Activated CD4-positive, alpha-beta T cell treated with anti-CD3 and anti-CD28 coated beads for 48 hours (primary cell): ENCODE measurements around the gene TBC1D24.

Experiments
- DNase-seq: peaks from one replicate; pipeline ENCODE4 v3.0.0-alpha.2; 2020

Gene TBC1D24

GRCh38 chr16:2450975-2451381 is 23.9 kb upstream of the TBC1D24 start:
- DNase-seq = no peak

GRCh38 chr16:2451851-2452320 is 23.0 kb upstream of the TBC1D24 start:
- no peak for DNase-seq

- no peak for DNase-seq
Measured at GRCh38 chr16:2452650-2453049, 22.3 kb upstream of the TBC1D24 start.

GRCh38 chr16:2455081-2455845 is 19.7 kb upstream of the TBC1D24 start:
- no peak for DNase-seq

- DNase-seq = no peak
Measured at GRCh38 chr16:2456551-2457153, 18.3 kb upstream of the TBC1D24 start.

GRCh38 chr16:2457267-2457666 is 17.7 kb upstream of the TBC1D24 start:
- no peak for DNase-seq

- DNase-seq = no peak
Measured at GRCh38 chr16:2457946-2458345, 17.0 kb upstream of the TBC1D24 start.

- no peak for DNase-seq
Measured at GRCh38 chr16:2458887-2459646, 15.9 kb upstream of the TBC1D24 start.

- DNase-seq = peak; percentile 99
Measured at GRCh38 chr16:2459647-2460390, 15.1 kb upstream of the TBC1D24 start, which contains the start of gene TEDC2. Gene TEDC2, plus strand, starts transcription at chr16:2460109. Its CDS starts 36 bp downstream, at chr16:2460145.

- DNase-seq = no peak
Measured at GRCh38 chr16:2460391-2460713, 14.6 kb upstream of the TBC1D24 start.

GRCh38 chr16:2460916-2461315 is 14.0 kb upstream of the TBC1D24 start:
- DNase-seq = no peak

- no peak for DNase-seq
Measured at GRCh38 chr16:2462031-2462866, 12.7 kb upstream of the TBC1D24 start.

GRCh38 chr16:2464333-2464732 is 10.6 kb upstream of the TBC1D24 start:
- no peak for DNase-seq

- DNase-seq = no peak
Measured at GRCh38 chr16:2465653-2466415, 9.1 kb upstream of the TBC1D24 start.

- no peak for DNase-seq
Measured at GRCh38 chr16:2466667-2467527, 8.0 kb upstream of the TBC1D24 start.

- peak; percentile 52 for DNase-seq
Measured at GRCh38 chr16:2467528-2468232, 7.2 kb upstream of the TBC1D24 start.

- peak; percentile 25 for DNase-seq
Measured at GRCh38 chr16:2468233-2468724, 6.6 kb upstream of the TBC1D24 start.

GRCh38 chr16:2468725-2469398 is 6.1 kb upstream of the TBC1D24 start:
- no peak for DNase-seq
